ENCODE results near the gene CHRM1. TPM values are rescaled to one million over a fixed set of nuclear protein-coding genes. Genes with fewer than 3 reads are reported as not detected.
A peak's percentile ranks its signal among the peaks of the same experiment; 100 is the strongest.

CHRM1 gene
- total RNA-seq, 1 donor from 2014 or later, result not detected

GRCh38 chr11:62909107-62909894 lies 11.9 kb downstream of the CHRM1 start:
- DNase-seq (ENCODE audit: missing footprints) (peak; percentile 84), ATAC-seq (peak; percentile 32)
- intact Hi-C loops (cut with DNase I), result loop anchor here (2.0 kb wide), 2 partner anchors 18 to 66 kb away; no protein-coding TSS in a partner anchor

- intact Hi-C loops (cut with DNase I), result loop anchor here (2.0 kb wide), 2 partner anchors 18 to 66 kb away; no protein-coding TSS in a partner anchor
- no peak for DNase-seq (ENCODE audit: missing footprints)
- no peak for ATAC-seq
Measured at GRCh38 chr11:62908468-62909072, 12.6 kb downstream of the CHRM1 start.

- peak; percentile 75 for ATAC-seq
- intact Hi-C loops (cut with DNase I), result loop anchor here (1.0 kb wide), 1 partner anchor 118 kb away; no protein-coding TSS in a partner anchor
Measured at GRCh38 chr11:62905927-62906531, 15.1 kb downstream of the CHRM1 start.

GRCh38 chr11:62905296-62905695 lies 15.9 kb downstream of the CHRM1 start:
- peak; percentile 33 for ATAC-seq
- intact Hi-C loops (cut with DNase I), result no loop called here
- no peak for DNase-seq (ENCODE audit: missing footprints)

More at GRCh38 chr11:62905927-62906531, 15.1 kb downstream of the CHRM1 start:
- DNase-seq (ENCODE audit: missing footprints), result peak; percentile 83

GRCh38 chr11:62902932-62903331 lies 18.2 kb downstream of the CHRM1 start:
- no peak for ATAC-seq
- intact Hi-C loops (cut with DNase I), result no loop called here
- no peak for DNase-seq (ENCODE audit: missing footprints)

- intact Hi-C loops (cut with DNase I), result no loop called here
- no peak for DNase-seq (ENCODE audit: missing footprints)
- ATAC-seq, result no peak
Measured at GRCh38 chr11:62898027-62898426, 23.1 kb downstream of the CHRM1 start.

GRCh38 chr11:62897311-62897710 lies 23.9 kb downstream of the CHRM1 start:
- no peak for DNase-seq (ENCODE audit: missing footprints)
- intact Hi-C loops (cut with DNase I), result no loop called here
- no peak for ATAC-seq

- intact Hi-C loops (cut with DNase I), result no loop called here
- ATAC-seq (no peak), DNase-seq (ENCODE audit: missing footprints) (no peak)
Measured at GRCh38 chr11:62896049-62896448, 25.1 kb downstream of the CHRM1 start.

GRCh38 chr11:62895501-62895900 lies 25.7 kb downstream of the CHRM1 start:
- no peak for ATAC-seq
- intact Hi-C loops (cut with DNase I), result no loop called here

GRCh38 chr11:62892077-62892922 lies 28.9 kb downstream of the CHRM1 start:
- intact Hi-C loops (cut with DNase I), result no loop called here
- DNase-seq (ENCODE audit: missing footprints) (no peak), ATAC-seq (no peak)

More at GRCh38 chr11:62895501-62895900, 25.7 kb downstream of the CHRM1 start:
- DNase-seq (ENCODE audit: missing footprints), result no peak

- DNase-seq (ENCODE audit: missing footprints) (no peak), ATAC-seq (no peak)
- intact Hi-C loops (cut with DNase I), result no loop called here
Measured at GRCh38 chr11:62889484-62890437, 31.4 kb downstream of the CHRM1 start.

GRCh38 chr11:62889126-62889483 lies 32.1 kb downstream of the CHRM1 start:
- intact Hi-C loops (cut with DNase I), result no loop called here
- DNase-seq (ENCODE audit: missing footprints) (no peak), ATAC-seq (no peak)

- intact Hi-C loops (cut with DNase I), result no loop called here
- ATAC-seq, result no peak
- no peak for DNase-seq (ENCODE audit: missing footprints)
Measured at GRCh38 chr11:62888406-62888805, 32.8 kb downstream of the CHRM1 start.

- ATAC-seq (no peak), DNase-seq (ENCODE audit: missing footprints) (no peak)
- intact Hi-C loops (cut with DNase I), result no loop called here
Measured at GRCh38 chr11:62885137-62885750, 35.9 kb downstream of the CHRM1 start.

GRCh38 chr11:62883673-62884072 lies 37.5 kb downstream of the CHRM1 start:
- DNase-seq (ENCODE audit: missing footprints) (no peak), ATAC-seq (no peak)
- intact Hi-C loops (cut with DNase I), result no loop called here

- DNase-seq (ENCODE audit: missing footprints) (no peak), ATAC-seq (no peak)
Measured at GRCh38 chr11:62882788-62883501, 38.2 kb downstream of the CHRM1 start.

GRCh38 chr11:62882431-62882749 lies 38.8 kb downstream of the CHRM1 start:
- intact Hi-C loops (cut with DNase I), result no loop called here
- DNase-seq (ENCODE audit: missing footprints) (no peak), ATAC-seq (no peak)

More at GRCh38 chr11:62882788-62883501, 38.2 kb downstream of the CHRM1 start:
- intact Hi-C loops (cut with DNase I), result no loop called here

Data from Right ventricle myocardium inferior (tissue), 1 donor.